A549 (cell line): ENCODE results near the gene ADPRS. TPM values are rescaled to one million over a fixed set of nuclear protein-coding genes. Genes with fewer than 3 reads are reported as not detected.

Source experiments
- ATAC-seq, 2 experiments: fragments of 200-7000 bp in 1 of 2; fragments of >200 bp in 1 of 2; cut with Nextera tagmentation in 1 of 2; cut with Tn5 transposase in 1 of 2; 3 replicates each; pipeline versions ENCODE4 v1.8.0 to v1.9.1; 2018 to 2020; ENCODE audit warnings: mild to moderate bottlenecking in 1 of 2, moderate library complexity in 1 of 2
- CTCF ChIA-PET: fragments of 300-600 bp; sonication (Branson Sonifier 250); formaldehyde crosslinking; extraction: SDS; loops from one replicate; lab custom pipeline; 2021; ENCODE audit warnings: antibody characterized with exemption, inconsistent platforms; lab: Yijun Ruan, JAX
- POLR2A ChIA-PET: fragments of 350-600 bp; formaldehyde crosslinking; extraction: SDS; loops from one replicate; lab custom pipeline; 2021; ENCODE audit warnings: antibody characterized with exemption, inconsistent platforms; lab: Yijun Ruan, JAX
- DNase-seq, 2 experiments: peaks; one replicate each; pipeline versions ENCODE4 v3.0.0 to v3.0.0-alpha.2; 2011 to 2016; ENCODE audit warnings: low read depth in 1 of 2, low spot score in 1 of 2
- FAIRE-seq: peaks from 2 replicates; lab custom pipeline; 2011; peaks lifted over from hg19 to GRCh38; lab: Jason Lieb, UNC
- H3K27ac ChIP-seq, 2 experiments: fragments of >200 bp; sonication (Bioruptor Twin); formaldehyde crosslinking; 3 replicates each; pipeline ENCODE4 v1.5.1; 2016 to 2017
- H3K4me1 ChIP-seq: fragments of >200 bp; sonication (Bioruptor Twin); formaldehyde crosslinking; 3 replicates; pipeline ENCODE4 v1.6.1; 2016
- H3K4me2 ChIP-seq: fragments of >200 bp; sonication (Bioruptor Twin); formaldehyde crosslinking; 3 replicates; pipeline ENCODE4 v1.6.1; 2016
- H3K4me3 ChIP-seq: fragments of >200 bp; sonication (Bioruptor Twin); formaldehyde crosslinking; 3 replicates; pipeline ENCODE4 v1.5.1; 2016
- H3K9me3 ChIP-seq: fragments of >200 bp; sonication (Bioruptor Twin); formaldehyde crosslinking; 3 replicates; pipeline ENCODE4 v1.6.1; 2016
- BHLHE40 ChIP-seq: IDR thresholded peaks from 2 replicates; pipeline ENCODE4 v1.6.1; 2012; ENCODE audit warnings: low read depth, low read length, inconsistent platforms
- CBX2 ChIP-seq: fragments of 200-600 bp; sonication (generic); IDR thresholded peaks from 2 replicates; pipeline ENCODE4 v1.6.1; 2016; ENCODE audit warnings: low read depth, mild to moderate bottlenecking, borderline replicate concordance
- CBX8 ChIP-seq: fragments of 200-600 bp; sonication (generic); IDR thresholded peaks from 2 replicates; pipeline ENCODE4 v1.6.1; 2016
- CEBPB ChIP-seq, 2 experiments: fragments of >200 bp in 1 of 2; sonication (Bioruptor Twin) in 1 of 2; formaldehyde crosslinking in 1 of 2; IDR thresholded peaks; 2 replicates each; pipeline ENCODE4 v1.6.1; 2012 to 2016
- EHF ChIP-seq: fragments of 250-450 bp; sonication (Bioruptor Pico); IDR thresholded peaks from 2 replicates; pipeline ENCODE4 v1.5.0; 2020; ENCODE audit warnings: mild to moderate bottlenecking
- ELK1 ChIP-seq: fragments of 150-350 bp; IDR thresholded peaks from 2 replicates; pipeline ENCODE4 v1.6.1; 2014; ENCODE audit warnings: low read depth, mild to moderate bottlenecking, low read length
- FOSB ChIP-seq: fragments of 250-450 bp; sonication (Bioruptor Pico); IDR thresholded peaks from 2 replicates; pipeline ENCODE4 v1.5.0; 2020; ENCODE audit warnings: mild to moderate bottlenecking, moderate library complexity
- FOXS1 ChIP-seq: fragments of 250-450 bp; sonication (Bioruptor Pico); IDR thresholded peaks from 2 replicates; pipeline ENCODE4 v1.5.0; 2020; ENCODE audit warnings: mild to moderate bottlenecking, moderate library complexity
- HEYL ChIP-seq: fragments of 250-450 bp; sonication (Bioruptor Pico); IDR thresholded peaks from 2 replicates; pipeline ENCODE4 v1.8.0; 2021; ENCODE audit warnings: mild to moderate bottlenecking, moderate library complexity
- HOXA7 ChIP-seq: fragments of 250-450 bp; sonication (Bioruptor Pico); IDR thresholded peaks from 2 replicates; pipeline ENCODE4 v1.5.0; 2020; ENCODE audit warnings: mild to moderate bottlenecking, moderate library complexity
- JUNB ChIP-seq: fragments of >200 bp; sonication (Bioruptor Twin); formaldehyde crosslinking; IDR thresholded peaks from 2 replicates; pipeline ENCODE4 v1.6.1; 2016
- KDM1A ChIP-seq: fragments of 200-600 bp; sonication (generic); IDR thresholded peaks from 2 replicates; pipeline ENCODE4 v1.6.1; 2016; ENCODE audit warnings: low read depth, mild to moderate bottlenecking
- MAFK ChIP-seq: fragments of 450-650 bp; IDR thresholded peaks from 2 replicates; pipeline ENCODE4 v1.6.1; 2014; ENCODE audit not compliant: partially characterized antibody
- MAZ ChIP-seq: fragments of 150-350 bp; IDR thresholded peaks from 2 replicates; pipeline ENCODE4 v1.6.1; 2014; ENCODE audit warnings: antibody characterized with exemption, low read depth, low read length, borderline replicate concordance
- MYC ChIP-seq: IDR thresholded peaks from 2 replicates; pipeline ENCODE4 v1.6.1; 2012; ENCODE audit warnings: mild to moderate bottlenecking, inconsistent platforms, low read length, improper control_type of control experiment, borderline replicate concordance
- RAD21 ChIP-seq, 2 experiments: fragments of >200 bp in 1 of 2; sonication (Bioruptor Twin) in 1 of 2; formaldehyde crosslinking in 1 of 2; IDR thresholded peaks in 1 of 2; conservative IDR thresholded peaks in 1 of 2; 2 replicates in 1 of 2; 3 replicates in 1 of 2; pipeline ENCODE4 v1.6.1; 2012 to 2018; ENCODE audit warnings: inconsistent platforms in 1 of 2
- RARB ChIP-seq: fragments of 250-450 bp; sonication (Bioruptor Pico); IDR thresholded peaks from 2 replicates; pipeline ENCODE4 v1.8.0; 2021; ENCODE audit warnings: mild to moderate bottlenecking, moderate library complexity
- REST ChIP-seq: fragments of 200-600 bp; sonication (generic); IDR thresholded peaks from 2 replicates; pipeline ENCODE4 v1.6.1; 2016; ENCODE audit warnings: antibody characterized with exemption, mild to moderate bottlenecking, moderate library complexity
- RFX5 ChIP-seq: fragments of 450-650 bp; IDR thresholded peaks from 2 replicates; pipeline ENCODE4 v1.7.1; 2014; ENCODE audit warnings: antibody characterized with exemption, mild to moderate bottlenecking, moderate library complexity
- RNF2 ChIP-seq: fragments of 200-600 bp; sonication (generic); IDR thresholded peaks from 2 replicates; pipeline ENCODE4 v1.6.1; 2016; ENCODE audit warnings: low read depth, mild to moderate bottlenecking, antibody characterized with exemption, moderate library complexity, borderline replicate concordance
- SREBF2 ChIP-seq: fragments of 450-650 bp; IDR thresholded peaks from 2 replicates; pipeline ENCODE4 v1.6.1; 2014; ENCODE audit warnings: mild to moderate bottlenecking, moderate library complexity
- TP53 ChIP-seq: fragments of 250-450 bp; sonication (Bioruptor Pico); IDR thresholded peaks from 2 replicates; pipeline ENCODE4 v1.5.0; 2021; ENCODE audit warnings: mild to moderate bottlenecking, moderate library complexity
- ZC3H11A ChIP-seq: fragments of 450-650 bp; IDR thresholded peaks from 2 replicates; pipeline ENCODE4 v1.6.1; 2014; ENCODE audit warnings: antibody characterized with exemption, mild to moderate bottlenecking
- WGBS: methylation state at CpG from one replicate; pipeline ENCODE4 v1.1.6; 2017; ENCODE audit errors: missing lambda C conversion rate; 5-methylcytosine and 5-hydroxymethylcytosine counted together
- polyA plus RNA-seq, 4 experiments: library from polyadenylated mRNA; depleted of rRNA in 3 of 4; stranded (reverse); fragments of >200 nt; fragmentation: RNase III in 1 of 4; extraction: RNeasy Plus Mini Kit Qiagen cat#74134 plus additional on column Dnase treatment in 1 of 4; gene quantifications; 2 replicates in 3 of 4; 3 replicates in 1 of 4; pipeline ENCODE4 v1.2.3, GENCODE V29; 2011 to 2017
- TF ChIP-seq, protein P1 (sequence below): IDR thresholded peaks from 2 replicates; pipeline ENCODE4 v1.6.1; 2012

Gene ADPRS
- polyA plus RNA-seq, 2 of the 4 experiments (the other 2 are of a cell fraction): 14.6 to 15.2 TPM

GRCh38 chr1:36053978-36054377 is 34.7 kb upstream of the ADPRS start:
- Histone ChIP-seq H3K27ac (no peak overlapping the region), H3K4me2 (no peak overlapping the region), H3K4me1 (no peaks in the 10 kb centered on the region), H3K9me3 (no peaks in the 10 kb centered on the region), H3K4me3 (no peak overlapping the region)
- ChIA-PET CTCF (interaction anchor here (0.8 to 1.7 kb wide), 2 partner anchors 9 to 21 kb away, joined by 3 read pairs; no protein-coding TSS in a partner anchor), POLR2A (no interaction called here)
- no peak for FAIRE-seq
- TF ChIP-seq FOSB (CRISPR knock-in tag): no peak
- TF ChIP-seq MAFK: peak; percentile 61
- no peak for ATAC-seq
- DNase-seq: no peak

DNA sequence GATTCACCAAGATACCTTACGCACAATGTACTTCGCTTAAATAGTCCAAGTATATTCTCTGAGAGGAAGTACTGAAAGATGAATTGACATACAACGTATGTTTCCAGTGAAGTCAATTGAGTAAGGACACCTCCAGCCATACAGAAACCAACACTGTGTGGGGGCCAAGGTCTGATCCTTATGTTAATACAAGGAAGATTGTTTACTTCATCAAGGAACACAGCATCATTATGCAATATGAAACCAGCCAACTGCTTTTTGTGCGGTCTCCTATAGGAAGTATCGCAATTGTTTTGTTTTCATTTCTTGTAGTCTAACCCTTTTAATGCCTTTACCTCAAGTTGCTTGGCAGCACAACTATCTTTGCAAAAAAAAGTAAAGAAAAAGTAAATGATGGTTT is 33.0 kb upstream of the ADPRS start:
- ChIA-PET CTCF (no interaction called here), POLR2A (no interaction called here)
- WGBS: 92% methylated on average over 5 of the region's 5 CpGs
- H3K27ac ChIP-seq: no peak overlapping the region
- no peaks in the 10 kb centered on the region for H3K9me3 ChIP-seq
- TF ChIP-seq RAD21 (conservative IDR thresholded peaks at IDR 0.05 in 1 of 2, IDR thresholded peaks at IDR 0.05 in 1 of 2) (no peak), HEYL (no peak), HOXA7 (CRISPR knock-in tag) (no peak), ZC3H11A (no peak)
- TF ChIP-seq, all 56 proteins: peak for 0
- ATAC-seq: no peak
- no peak for DNase-seq
- Histone ChIP-seq H3K4me1 (no peaks in the 10 kb centered on the region), H3K4me2 (no peak overlapping the region), H3K4me3 (no peak overlapping the region)
- FAIRE-seq: no peak

DNA sequence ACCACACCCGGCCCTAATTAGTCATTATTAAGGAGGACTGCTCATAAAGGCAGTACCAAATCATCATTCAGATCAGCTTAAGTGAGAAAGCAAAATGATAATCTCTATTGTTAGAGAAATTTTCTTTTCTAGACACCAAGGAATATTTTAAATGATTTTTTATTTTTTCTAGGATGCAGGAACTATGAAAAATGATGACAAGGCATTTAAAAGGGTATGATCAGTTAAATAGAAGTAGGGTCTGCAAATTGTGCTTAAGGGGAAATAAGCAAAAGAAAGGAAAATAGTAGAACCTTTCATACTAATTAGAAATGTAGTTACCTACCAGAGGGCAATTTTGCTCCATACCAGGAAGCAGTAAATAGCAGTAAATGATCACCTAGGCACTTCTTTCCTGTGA is 26.4 kb upstream of the ADPRS start:
- no peak overlapping the region for H3K4me2 ChIP-seq
- H3K4me3 ChIP-seq: no peak overlapping the region
- H3K4me1 ChIP-seq: no peaks in the 10 kb centered on the region
- TF ChIP-seq RARB: no peak
- TF ChIP-seq TP53 (CRISPR knock-in tag): no peak
- no peak for TF ChIP-seq REST
- TF ChIP-seq EHF (CRISPR knock-in tag): no peak
- no peak for TF ChIP-seq RFX5
- TF ChIP-seq MAFK: peak; percentile 85
- TF ChIP-seq SREBF2: no peak
- TF ChIP-seq KDM1A: no peak
- ChIA-PET CTCF (no interaction called here), POLR2A (no interaction called here)
- no peak overlapping the region for H3K27ac ChIP-seq
- WGBS: 94% methylated on average over 1 of the region's 1 CpG
- FAIRE-seq (no peak), DNase-seq (no peak), ATAC-seq (no peak)
- H3K9me3 ChIP-seq: no peaks in the 10 kb centered on the region

- Histone ChIP-seq H3K9me3 (no peaks in the 10 kb centered on the region), H3K4me3 (no peak overlapping the region), H3K27ac (no peak overlapping the region), H3K4me2 (no peak overlapping the region), H3K4me1 (no peaks in the 10 kb centered on the region)
- FAIRE-seq (no peak), DNase-seq (no peak), ATAC-seq (no peak)
- TF ChIP-seq MYC (no peak), KDM1A (no peak), CBX8 (no peak), TP53 (CRISPR knock-in tag) (no peak)
- ChIA-PET CTCF (interaction anchor here (0.7 kb wide), 1 partner anchor 67 kb away, joined by 4 read pairs; no protein-coding TSS in a partner anchor), POLR2A (no interaction called here)
Observed at GRCh38 chr1:36067871-36068270, 20.8 kb upstream of the ADPRS start.

- CTCF ChIA-PET: no interaction called here
- ATAC-seq (no peak), DNase-seq (no peak), FAIRE-seq (no peak)
- H3K4me3 ChIP-seq: no peak overlapping the region
- H3K9me3 ChIP-seq: no peaks in the 10 kb centered on the region
- WGBS: 72% methylated on average over 2 of the region's 2 CpGs
- no peak overlapping the region for H3K27ac ChIP-seq
- H3K4me1 ChIP-seq: no peaks in the 10 kb centered on the region
- no peak overlapping the region for H3K4me2 ChIP-seq
- POLR2A ChIA-PET: no interaction called here
- no peak for TF ChIP-seq CBX8
- TF ChIP-seq TP53 (CRISPR knock-in tag): no peak
- TF ChIP-seq, protein P1, sequence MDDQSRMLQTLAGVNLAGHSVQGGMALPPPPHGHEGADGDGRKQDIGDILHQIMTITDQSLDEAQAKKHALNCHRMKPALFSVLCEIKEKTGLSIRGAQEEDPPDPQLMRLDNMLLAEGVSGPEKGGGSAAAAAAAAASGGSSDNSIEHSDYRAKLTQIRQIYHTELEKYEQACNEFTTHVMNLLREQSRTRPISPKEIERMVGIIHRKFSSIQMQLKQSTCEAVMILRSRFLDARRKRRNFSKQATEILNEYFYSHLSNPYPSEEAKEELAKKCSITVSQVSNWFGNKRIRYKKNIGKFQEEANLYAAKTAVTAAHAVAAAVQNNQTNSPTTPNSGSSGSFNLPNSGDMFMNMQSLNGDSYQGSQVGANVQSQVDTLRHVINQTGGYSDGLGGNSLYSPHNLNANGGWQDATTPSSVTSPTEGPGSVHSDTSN: no peak
- no peak for TF ChIP-seq MYC
- no peak for TF ChIP-seq MAZ
- TF ChIP-seq EHF (CRISPR knock-in tag): no peak
- no peak for TF ChIP-seq ELK1
- TF ChIP-seq CBX2: no peak
- no peak for TF ChIP-seq RNF2
- TF ChIP-seq JUNB: no peak
- TF ChIP-seq RFX5: no peak
- TF ChIP-seq BHLHE40: no peak
- TF ChIP-seq CEBPB (IDR thresholded peaks at IDR 0.05): no peak
- TF ChIP-seq FOXS1 (CRISPR knock-in tag): no peak
Observed at GRCh38 chr1:36068866-36069265, 19.8 kb upstream of the ADPRS start.
